ENCODE data around the gene CTNNBL1.

DNA sequence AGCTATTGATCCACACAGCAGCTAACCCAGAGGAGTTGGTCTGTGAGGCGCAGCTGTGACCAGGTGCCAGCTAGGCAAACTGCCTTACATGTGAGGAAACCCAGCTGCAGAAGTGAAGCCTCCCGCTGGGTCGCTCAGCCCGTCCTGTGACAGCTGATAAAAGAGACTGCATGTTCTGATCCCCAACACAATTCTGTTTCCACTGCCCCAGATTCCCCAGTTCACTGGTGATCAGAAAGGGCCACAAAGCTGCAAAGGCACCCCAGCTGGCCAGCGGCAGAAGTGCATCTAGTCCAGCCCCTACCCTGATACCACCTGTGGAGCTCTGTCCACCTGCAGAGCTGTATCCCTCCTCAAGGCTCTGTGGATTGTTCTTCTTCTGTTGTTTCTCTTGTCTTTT is 64.5 kb downstream of the CTNNBL1 start:
- no peak for TF ChIP-seq POLR2A (IDR thresholded peaks at IDR 0.05)
- TF ChIP-seq, protein P1, sequence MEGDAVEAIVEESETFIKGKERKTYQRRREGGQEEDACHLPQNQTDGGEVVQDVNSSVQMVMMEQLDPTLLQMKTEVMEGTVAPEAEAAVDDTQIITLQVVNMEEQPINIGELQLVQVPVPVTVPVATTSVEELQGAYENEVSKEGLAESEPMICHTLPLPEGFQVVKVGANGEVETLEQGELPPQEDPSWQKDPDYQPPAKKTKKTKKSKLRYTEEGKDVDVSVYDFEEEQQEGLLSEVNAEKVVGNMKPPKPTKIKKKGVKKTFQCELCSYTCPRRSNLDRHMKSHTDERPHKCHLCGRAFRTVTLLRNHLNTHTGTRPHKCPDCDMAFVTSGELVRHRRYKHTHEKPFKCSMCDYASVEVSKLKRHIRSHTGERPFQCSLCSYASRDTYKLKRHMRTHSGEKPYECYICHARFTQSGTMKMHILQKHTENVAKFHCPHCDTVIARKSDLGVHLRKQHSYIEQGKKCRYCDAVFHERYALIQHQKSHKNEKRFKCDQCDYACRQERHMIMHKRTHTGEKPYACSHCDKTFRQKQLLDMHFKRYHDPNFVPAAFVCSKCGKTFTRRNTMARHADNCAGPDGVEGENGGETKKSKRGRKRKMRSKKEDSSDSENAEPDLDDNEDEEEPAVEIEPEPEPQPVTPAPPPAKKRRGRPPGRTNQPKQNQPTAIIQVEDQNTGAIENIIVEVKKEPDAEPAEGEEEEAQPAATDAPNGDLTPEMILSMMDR (IDR thresholded peaks at IDR 0.05) = no peak

All from uterus (tissue), 2 donors.